Measurements from ENCODE around the gene EXOC1L.

DNA sequence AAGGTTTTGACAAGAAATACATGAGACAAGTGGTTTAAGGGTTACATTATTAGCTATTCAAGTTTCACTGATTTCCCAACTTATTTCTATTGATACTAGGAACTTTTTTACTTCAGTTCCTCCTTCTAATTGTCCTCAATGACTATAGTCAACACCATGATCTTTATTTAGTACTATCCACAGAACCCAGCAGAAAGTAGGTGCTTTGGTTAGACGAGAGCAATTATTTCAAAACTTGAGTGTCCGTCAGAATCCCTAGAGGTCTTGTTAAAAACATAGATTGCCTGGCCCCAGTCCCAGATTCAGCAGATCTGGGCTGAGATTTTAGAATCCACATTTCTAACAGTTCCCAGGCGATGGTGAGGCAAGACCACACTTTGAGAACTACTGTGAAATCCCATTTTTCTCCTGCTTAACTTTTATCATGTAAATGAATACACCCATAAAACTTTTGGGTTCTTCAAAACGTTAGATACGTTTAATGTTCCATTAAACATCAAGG, 51.8 kb downstream of the EXOC1L start:
- TF ChIP-seq, protein P1, sequence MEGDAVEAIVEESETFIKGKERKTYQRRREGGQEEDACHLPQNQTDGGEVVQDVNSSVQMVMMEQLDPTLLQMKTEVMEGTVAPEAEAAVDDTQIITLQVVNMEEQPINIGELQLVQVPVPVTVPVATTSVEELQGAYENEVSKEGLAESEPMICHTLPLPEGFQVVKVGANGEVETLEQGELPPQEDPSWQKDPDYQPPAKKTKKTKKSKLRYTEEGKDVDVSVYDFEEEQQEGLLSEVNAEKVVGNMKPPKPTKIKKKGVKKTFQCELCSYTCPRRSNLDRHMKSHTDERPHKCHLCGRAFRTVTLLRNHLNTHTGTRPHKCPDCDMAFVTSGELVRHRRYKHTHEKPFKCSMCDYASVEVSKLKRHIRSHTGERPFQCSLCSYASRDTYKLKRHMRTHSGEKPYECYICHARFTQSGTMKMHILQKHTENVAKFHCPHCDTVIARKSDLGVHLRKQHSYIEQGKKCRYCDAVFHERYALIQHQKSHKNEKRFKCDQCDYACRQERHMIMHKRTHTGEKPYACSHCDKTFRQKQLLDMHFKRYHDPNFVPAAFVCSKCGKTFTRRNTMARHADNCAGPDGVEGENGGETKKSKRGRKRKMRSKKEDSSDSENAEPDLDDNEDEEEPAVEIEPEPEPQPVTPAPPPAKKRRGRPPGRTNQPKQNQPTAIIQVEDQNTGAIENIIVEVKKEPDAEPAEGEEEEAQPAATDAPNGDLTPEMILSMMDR (IDR thresholded peaks at IDR 0.05; ENCODE audit: low read depth, low read length, poor library complexity, severe bottlenecking) = no peak
- no peak for TF ChIP-seq EZH2phosphoT487 (IDR thresholded peaks at IDR 0.05; ENCODE audit: borderline replicate concordance, low read length)
